Bronchial epithelial cell (primary cell): Measurements from ENCODE around the gene PDXP. TPM values are rescaled to one million over a fixed set of nuclear protein-coding genes. Genes with fewer than 3 reads are reported as not detected.
"Not testable (repeated sequence)": the region's sequence is repeated elsewhere in the genome, so short reads cannot be mapped to it uniquely, and the experiment has no call there.

Experiments
- DNase-seq: peaks from one replicate; pipeline ENCODE4 v3.0.0-alpha.2; 2010; ENCODE audit warnings: low read depth
- FAIRE-seq: peaks from 2 replicates; lab custom pipeline; 2011; peaks lifted over from hg19 to GRCh38; lab: Jason Lieb, UNC
- H3K27me3 ChIP-seq: 2 replicates; pipeline ENCODE4 v1.5.1; 2011; ENCODE audit warnings: low read length; ENCODE audit not compliant: control insufficient read depth, insufficient read depth
- H3K36me3 ChIP-seq: 2 replicates; pipeline ENCODE4 v1.5.1; 2011; ENCODE audit warnings: low read length; ENCODE audit not compliant: control insufficient read depth, insufficient read depth
- H3K4me3 ChIP-seq: 2 replicates; pipeline ENCODE4 v1.5.1; 2011; ENCODE audit warnings: mild to moderate bottlenecking, low read depth, low read length, control low read depth
- total RNA-seq: library from RNA; depleted of rRNA; stranded (reverse); fragments of >200 nt; gene quantifications from 2 replicates; pipeline ENCODE4 v1.2.1, GENCODE V29; 2014
- TF ChIP-seq, protein P1 (sequence below): IDR thresholded peaks from 2 replicates; pipeline ENCODE4 v1.5.1; 2011; ENCODE audit warnings: mild to moderate bottlenecking, moderate library complexity, low read length, control low read depth, inconsistent platforms; ENCODE audit not compliant: insufficient read depth, severe bottlenecking

Gene PDXP
- total RNA-seq, 1 donor from 2014 or later, result 3.4 TPM

GRCh38 chr22:37647317-37647716 is 11.2 kb upstream of the PDXP start:
- DNase-seq (no peak), FAIRE-seq (no peak)
- peaks cover 65% of the 10 kb centered on the region for H3K36me3 ChIP-seq
- no peak overlapping the region for H3K4me3 ChIP-seq
- TF ChIP-seq, protein P1, sequence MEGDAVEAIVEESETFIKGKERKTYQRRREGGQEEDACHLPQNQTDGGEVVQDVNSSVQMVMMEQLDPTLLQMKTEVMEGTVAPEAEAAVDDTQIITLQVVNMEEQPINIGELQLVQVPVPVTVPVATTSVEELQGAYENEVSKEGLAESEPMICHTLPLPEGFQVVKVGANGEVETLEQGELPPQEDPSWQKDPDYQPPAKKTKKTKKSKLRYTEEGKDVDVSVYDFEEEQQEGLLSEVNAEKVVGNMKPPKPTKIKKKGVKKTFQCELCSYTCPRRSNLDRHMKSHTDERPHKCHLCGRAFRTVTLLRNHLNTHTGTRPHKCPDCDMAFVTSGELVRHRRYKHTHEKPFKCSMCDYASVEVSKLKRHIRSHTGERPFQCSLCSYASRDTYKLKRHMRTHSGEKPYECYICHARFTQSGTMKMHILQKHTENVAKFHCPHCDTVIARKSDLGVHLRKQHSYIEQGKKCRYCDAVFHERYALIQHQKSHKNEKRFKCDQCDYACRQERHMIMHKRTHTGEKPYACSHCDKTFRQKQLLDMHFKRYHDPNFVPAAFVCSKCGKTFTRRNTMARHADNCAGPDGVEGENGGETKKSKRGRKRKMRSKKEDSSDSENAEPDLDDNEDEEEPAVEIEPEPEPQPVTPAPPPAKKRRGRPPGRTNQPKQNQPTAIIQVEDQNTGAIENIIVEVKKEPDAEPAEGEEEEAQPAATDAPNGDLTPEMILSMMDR, result no peak
- H3K27me3 ChIP-seq, result no peaks in the 10 kb centered on the region

GRCh38 chr22:37647928-37648327 is 10.6 kb upstream of the PDXP start:
- FAIRE-seq, result no peak

GRCh38 chr22:37650463-37651136 is 7.9 kb upstream of the PDXP start:
- DNase-seq, result no peak
- Histone ChIP-seq H3K4me3 (no peak overlapping the region), H3K36me3 (peaks cover 50% of the 10 kb centered on the region), H3K27me3 (no peaks in the 10 kb centered on the region)
- no peak for FAIRE-seq
- TF ChIP-seq, protein P1, result no peak

More at GRCh38 chr22:37647928-37648327, 10.6 kb upstream of the PDXP start:
- Histone ChIP-seq H3K27me3 (no peaks in the 10 kb centered on the region), H3K4me3 (no peak overlapping the region), H3K36me3 (peaks cover 62% of the 10 kb centered on the region)
- no peak for DNase-seq
- TF ChIP-seq, protein P1, result no peak

DNA sequence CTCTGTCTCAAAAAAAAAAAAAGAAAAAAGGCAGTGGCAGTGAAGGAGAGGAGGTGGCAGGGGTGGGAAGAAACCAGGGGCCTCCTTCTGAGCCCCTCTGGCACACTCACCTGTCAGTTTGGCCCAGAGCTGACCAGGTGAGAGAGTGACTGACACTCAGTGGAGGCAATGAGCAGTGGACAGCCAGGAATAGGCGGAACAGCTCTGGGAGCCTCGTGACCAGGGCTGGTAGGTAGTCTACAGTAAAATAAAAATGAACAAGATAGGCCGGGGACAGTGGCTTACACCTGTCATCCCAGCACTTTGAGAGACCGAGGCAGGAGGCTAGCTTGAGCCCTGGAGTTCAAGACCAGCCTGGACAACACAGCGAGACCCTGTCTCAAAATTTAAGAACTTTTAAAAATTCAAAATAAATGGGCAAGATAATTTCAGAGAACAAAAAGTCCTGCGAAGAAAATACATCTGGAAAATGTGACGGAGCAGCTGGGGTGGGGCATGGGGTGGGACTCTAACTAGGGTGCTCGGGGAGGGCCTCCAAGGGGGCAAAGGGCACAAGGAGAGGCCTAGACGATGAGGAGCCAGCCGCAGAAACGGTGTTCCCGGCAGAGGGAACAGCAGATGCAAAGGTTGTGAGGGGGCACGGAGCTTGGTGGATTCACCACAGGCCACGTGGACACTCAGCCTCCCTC is 3.8 kb upstream of the PDXP start:
- Histone ChIP-seq H3K36me3 (peaks cover 30% of the 10 kb centered on the region), H3K4me3 (no peak overlapping the region), H3K27me3 (no peaks in the 10 kb centered on the region)
- DNase-seq (no peak), FAIRE-seq (no peak)
- TF ChIP-seq, protein P1, result no peak

DNA sequence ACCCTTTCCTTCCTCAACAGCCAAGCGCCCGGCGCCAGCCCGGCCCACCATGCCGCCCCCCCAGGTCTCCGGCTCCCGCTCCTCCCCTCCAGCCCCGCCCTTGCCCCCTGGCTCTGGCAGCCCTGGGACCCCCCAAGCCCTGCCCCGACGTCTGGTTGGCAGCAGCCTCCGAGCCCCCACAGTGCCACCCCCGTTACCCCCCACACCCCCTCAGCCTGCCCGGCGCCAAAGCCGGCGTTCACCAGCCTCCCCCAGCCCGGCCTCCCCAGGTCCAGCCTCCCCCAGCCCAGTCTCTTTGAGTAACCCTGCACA is 3.3 kb upstream of the PDXP start:
- FAIRE-seq (no peak), DNase-seq (no peak)
- TF ChIP-seq, protein P1, result no peak
- Histone ChIP-seq H3K36me3 (peaks cover 25% of the 10 kb centered on the region), H3K4me3 (no peak overlapping the region), H3K27me3 (no peaks in the 10 kb centered on the region)

- not testable (repeated sequence) for H3K4me3 ChIP-seq, DNase-seq, FAIRE-seq
These were observed 1.9 kb upstream of the PDXP start for GRCh38 chr22:37656583-37656982.

More at GRCh38 chr22:37656583-37656982, 1.9 kb upstream of the PDXP start:
- H3K27me3 ChIP-seq, result not testable (repeated sequence)
- peaks cover 15% of the 10 kb centered on the region for H3K36me3 ChIP-seq
